Activated T-helper 1 cell treated with anti-CD3 and anti-CD28 coated beads, Interleukin-2, amount 50 U/mL, for 16 hours (primary cell): ENCODE results near the gene DGKG.

Experiments used
- DNase-seq, 2 donors: peaks; one replicate each; pipeline ENCODE4 v3.0.0-alpha.2; 2020; ENCODE audit warnings: low read depth in 1 of 2, low spot score in 1 of 2

Gene DGKG

GRCh38 chr3:186149319-186149960 is 212.6 kb downstream of the DGKG start:
- no peak for DNase-seq

GRCh38 chr3:186144257-186144656 is 217.8 kb downstream of the DGKG start:
- no peak for DNase-seq

- no peak for DNase-seq
Observed at GRCh38 chr3:186143250-186143649, 218.8 kb downstream of the DGKG start.

- no peak for DNase-seq
Observed at GRCh38 chr3:186142393-186142932, 219.6 kb downstream of the DGKG start.

- no peak for DNase-seq
Observed at GRCh38 chr3:186141790-186142189, 220.2 kb downstream of the DGKG start.

GRCh38 chr3:186138272-186138981 is 223.6 kb downstream of the DGKG start:
- DNase-seq = no peak

- DNase-seq = no peak
Observed at GRCh38 chr3:186137051-186137685, 224.9 kb downstream of the DGKG start.

GRCh38 chr3:186133980-186134379 is 228.1 kb downstream of the DGKG start:
- DNase-seq = no peak

GRCh38 chr3:186132487-186132886 is 229.5 kb downstream of the DGKG start:
- DNase-seq = no peak

GRCh38 chr3:186129206-186129605 is 232.8 kb downstream of the DGKG start:
- DNase-seq = no peak

GRCh38 chr3:186128158-186128557 is 233.9 kb downstream of the DGKG start:
- no peak for DNase-seq

- DNase-seq = no peak
Observed at GRCh38 chr3:186127463-186127862, 234.6 kb downstream of the DGKG start.

- DNase-seq = no peak
Observed at GRCh38 chr3:186125118-186125517, 236.9 kb downstream of the DGKG start.

- no peak for DNase-seq
Observed at GRCh38 chr3:186124592-186124991, 237.4 kb downstream of the DGKG start.

- DNase-seq = no peak
Observed at GRCh38 chr3:186123012-186123411, 239.0 kb downstream of the DGKG start.

GRCh38 chr3:186121968-186122367 is 240.1 kb downstream of the DGKG start:
- DNase-seq = no peak

GRCh38 chr3:186121278-186121677 is 240.8 kb downstream of the DGKG start:
- DNase-seq = no peak

GRCh38 chr3:186119499-186119898 is 242.5 kb downstream of the DGKG start:
- no peak for DNase-seq

GRCh38 chr3:186118692-186119091 is 243.3 kb downstream of the DGKG start:
- no peak for DNase-seq

GRCh38 chr3:186117521-186118134 is 244.4 kb downstream of the DGKG start:
- DNase-seq = no peak

GRCh38 chr3:186115239-186115996 is 246.6 kb downstream of the DGKG start:
- no peak for DNase-seq
